HG03025 (cell line): ENCODE data around the gene NCOA6.
"Not testable (repeated sequence)": the region's sequence is repeated elsewhere in the genome, so short reads cannot be mapped to it uniquely, and the experiment has no call there.

Source experiments
- ATAC-seq: cut with Tn5 transposase; IDR thresholded peaks from one replicate; pipeline ENCODE4 v1.9.1; 2021; ENCODE audit warnings: mild to moderate bottlenecking, moderate library complexity; ENCODE audit not compliant: unreplicated experiment, low FRiP score

The NCOA6 gene

GRCh38 chr20:34780291-34780690 lies 45.2 kb downstream of the NCOA6 start:
- ATAC-seq, result not testable (repeated sequence)

GRCh38 chr20:34776177-34776576 lies 49.3 kb downstream of the NCOA6 start:
- no peak for ATAC-seq

GRCh38 chr20:34774886-34775285 lies 50.6 kb downstream of the NCOA6 start:
- no peak for ATAC-seq

- ATAC-seq, result no peak
Measured at GRCh38 chr20:34774449-34774848, 51.0 kb downstream of the NCOA6 start.

GRCh38 chr20:34773726-34774125 lies 51.7 kb downstream of the NCOA6 start:
- ATAC-seq, result no peak

GRCh38 chr20:34772437-34772836 lies 53.0 kb downstream of the NCOA6 start:
- ATAC-seq, result no peak

GRCh38 chr20:34771680-34772081 lies 53.8 kb downstream of the NCOA6 start:
- ATAC-seq, result no peak

- ATAC-seq, result no peak
Measured at GRCh38 chr20:34768096-34768495, 57.4 kb downstream of the NCOA6 start.

- ATAC-seq, result no peak
Measured at GRCh38 chr20:34762031-34762555, 63.4 kb downstream of the NCOA6 start.

- no peak for ATAC-seq
Measured at GRCh38 chr20:34755367-34755766, 70.1 kb downstream of the NCOA6 start.

- ATAC-seq, result no peak
Measured at GRCh38 chr20:34754611-34755010, 70.8 kb downstream of the NCOA6 start.

- no peak for ATAC-seq
Measured at GRCh38 chr20:34753706-34754461, 71.6 kb downstream of the NCOA6 start.

- ATAC-seq, result no peak
Measured at GRCh38 chr20:34751453-34751852, 74.0 kb downstream of the NCOA6 start.

GRCh38 chr20:34750484-34750883 lies 75.0 kb downstream of the NCOA6 start:
- ATAC-seq, result no peak

- no peak for ATAC-seq
Measured at GRCh38 chr20:34748709-34749108, 76.7 kb downstream of the NCOA6 start.

- no peak for ATAC-seq
Measured at GRCh38 chr20:34747479-34747878, 78.0 kb downstream of the NCOA6 start.

GRCh38 chr20:34746674-34747073 lies 78.8 kb downstream of the NCOA6 start:
- no peak for ATAC-seq

- ATAC-seq, result no peak
Measured at GRCh38 chr20:34744847-34745246, 80.6 kb downstream of the NCOA6 start.

GRCh38 chr20:34744340-34744739 lies 81.1 kb downstream of the NCOA6 start:
- no peak for ATAC-seq

GRCh38 chr20:34743039-34743438 lies 82.4 kb downstream of the NCOA6 start:
- no peak for ATAC-seq

GRCh38 chr20:34736106-34736735 lies 89.2 kb downstream of the NCOA6 start:
- ATAC-seq, result no peak

- ATAC-seq, result no peak
Measured at GRCh38 chr20:34732523-34732922, 92.9 kb downstream of the NCOA6 start.
